AG10803 (cell line): ENCODE measurements around the gene SLC30A3.
"Not testable (repeated sequence)": the region's sequence is repeated elsewhere in the genome, so short reads cannot be mapped to it uniquely, and the experiment has no call there.

Experiments used
- DNase-seq: peaks from one replicate; pipeline ENCODE4 v3.0.0; 2010; ENCODE audit warnings: low read depth
- H3K4me3 ChIP-seq: 2 replicates; pipeline ENCODE4 v1.5.1; 2011; ENCODE audit warnings: mild to moderate bottlenecking, low read length, control low read depth
- CTCF ChIP-seq: conservative IDR thresholded peaks from 2 replicates; pipeline ENCODE4 v1.5.1; 2011; ENCODE audit warnings: mild to moderate bottlenecking, low read length, control low read depth, inconsistent platforms

Gene SLC30A3

GRCh38 chr2:27275211-27276150 is 12.6 kb upstream of the SLC30A3 start, which contains the start of gene DNAJC5G:
Gene DNAJC5G, plus strand, starts transcription at chr2:27275433. Its CDS starts 1,296 bp downstream, at chr2:27276729.
- no peak within 1 kb of the TSS for H3K4me3 ChIP-seq
- TF ChIP-seq CTCF: no peak
- no peak for DNase-seq

GRCh38 chr2:27272537-27273522 is 10.0 kb upstream of the SLC30A3 start:
- DNase-seq: not testable (repeated sequence)

GRCh38 chr2:27271631-27272340 is 8.9 kb upstream of the SLC30A3 start:
- DNase-seq: no peak
- H3K4me3 ChIP-seq: no peak overlapping the region
- no peak for TF ChIP-seq CTCF

More at GRCh38 chr2:27272537-27273522, 10.0 kb upstream of the SLC30A3 start:
- H3K4me3 ChIP-seq: not testable (repeated sequence)

GRCh38 chr2:27270670-27271069 is 7.8 kb upstream of the SLC30A3 start:
- no peak for DNase-seq
- no peak for TF ChIP-seq CTCF
- no peak overlapping the region for H3K4me3 ChIP-seq

GRCh38 chr2:27270131-27270530 is 7.3 kb upstream of the SLC30A3 start:
- no peak for TF ChIP-seq CTCF
- DNase-seq: no peak
- H3K4me3 ChIP-seq: no peak overlapping the region

GRCh38 chr2:27268296-27268695 is 5.4 kb upstream of the SLC30A3 start:
- H3K4me3 ChIP-seq, DNase-seq: not testable (repeated sequence)

GRCh38 chr2:27265536-27265870 is 2.7 kb upstream of the SLC30A3 start:
- no peak for DNase-seq
- no peak overlapping the region for H3K4me3 ChIP-seq
- no peak for TF ChIP-seq CTCF
